IMR-90 (cell line): Measurements from ENCODE around the gene NANOGP8. TPM values are rescaled to one million over a fixed set of nuclear protein-coding genes. Genes with fewer than 3 reads are reported as not detected.

Source experiments
- ATAC-seq: fragments of 200-7000 bp; cut with Tn5 transposase; 2 replicates; pipeline ENCODE4 v1.9.1; 2020; ENCODE audit warnings: low read depth, mild to moderate bottlenecking, moderate library complexity
- BruUV-seq: library from RNA; stranded (reverse); fragments of 400-500 nt; replicated peaks from 2 replicates; lab custom pipeline; 2021; lab: Mats Ljungman, UMichigan
- CTCF ChIA-PET: fragments of 300-600 bp; formaldehyde crosslinking; extraction: SDS; loops from one replicate; lab custom pipeline; 2021; ENCODE audit warnings: antibody characterized with exemption; lab: Yijun Ruan, JAX
- POLR2A ChIA-PET: fragments of 300-600 bp; sonication (Branson Sonifier 250); formaldehyde crosslinking; loops from one replicate; lab custom pipeline; 2022; ENCODE audit warnings: antibody characterized with exemption; ENCODE audit not compliant: unreplicated experiment; lab: Charles Lee
- DNase-seq: peaks from one replicate; pipeline ENCODE4 v3.0.0; 2013
- H2AFZ ChIP-seq: replicated peaks from 2 replicates; pipeline ENCODE3; 2013; ENCODE audit warnings: low read length, mild to moderate bottlenecking; ENCODE audit not compliant: poor library complexity
- H2AK5ac ChIP-seq: 2 replicates; pipeline ENCODE4 v1.6.1; 2013; ENCODE audit warnings: low read depth, low read length, inconsistent platforms
- H2AK9ac ChIP-seq: replicated peaks from 2 replicates; pipeline ENCODE3; 2013; ENCODE audit warnings: mild to moderate bottlenecking, low read depth, low read length, moderate library complexity; ENCODE audit not compliant: poor library complexity
- H2BK120ac ChIP-seq: 2 replicates; pipeline ENCODE4 v1.6.1; 2013; ENCODE audit warnings: low read depth, low read length, inconsistent platforms
- H2BK15ac ChIP-seq: 3 replicates; pipeline ENCODE4 v1.6.1; 2013; ENCODE audit warnings: low read depth, low read length, inconsistent platforms
- H2BK20ac ChIP-seq: 2 replicates; pipeline ENCODE4 v1.6.1; 2013; ENCODE audit warnings: low read depth, mild to moderate bottlenecking, inconsistent platforms, low read length, moderate library complexity
- H2BK5ac ChIP-seq: 2 replicates; pipeline ENCODE4 v1.6.1; 2013; ENCODE audit warnings: mild to moderate bottlenecking, low read depth, low read length, inconsistent platforms; ENCODE audit not compliant: poor library complexity, severe bottlenecking
- H3K14ac ChIP-seq: replicated peaks from 2 replicates; pipeline ENCODE4 v1.6.1; 2013; ENCODE audit warnings: low read depth, low read length, inconsistent platforms
- H3K18ac ChIP-seq: 2 replicates; pipeline ENCODE4 v1.6.1; 2013; ENCODE audit warnings: low read depth, low read length, control low read depth
- H3K23ac ChIP-seq: 2 replicates; pipeline ENCODE4 v1.6.1; 2013; ENCODE audit warnings: low read depth, low read length, inconsistent platforms
- H3K27ac ChIP-seq: 2 replicates; pipeline ENCODE4 v1.5.1; 2013; ENCODE audit warnings: mild to moderate bottlenecking, control low read depth, low read length; ENCODE audit not compliant: insufficient read depth
- H3K27me3 ChIP-seq: 2 replicates; pipeline ENCODE4 v1.6.1; 2013; ENCODE audit warnings: low read length; ENCODE audit not compliant: control insufficient read depth, insufficient read depth
- H3K36me3 ChIP-seq: 2 replicates; pipeline ENCODE4 v1.6.1; 2013; ENCODE audit warnings: low read length, mixed read lengths; ENCODE audit not compliant: control insufficient read depth, insufficient read depth
- H3K4ac ChIP-seq: 2 replicates; pipeline ENCODE4 v1.6.1; 2013; ENCODE audit warnings: low read depth, low read length, inconsistent platforms
- H3K4me1 ChIP-seq: 2 replicates; pipeline ENCODE4 v1.6.1; 2013; ENCODE audit warnings: low read length, mixed read lengths; ENCODE audit not compliant: control insufficient read depth, insufficient read depth
- H3K4me2 ChIP-seq: 2 replicates; pipeline ENCODE4 v1.6.1; 2013; ENCODE audit warnings: low read depth, mild to moderate bottlenecking, control low read depth, low read length, moderate library complexity
- H3K4me3 ChIP-seq: 2 replicates; pipeline ENCODE4 v1.5.1; 2013; ENCODE audit warnings: low read depth, mild to moderate bottlenecking, control low read depth, low read length, moderate library complexity; ENCODE audit not compliant: insufficient read depth
- H3K56ac ChIP-seq: 2 replicates; pipeline ENCODE4 v1.6.1; 2013; ENCODE audit warnings: low read length, inconsistent platforms; ENCODE audit not compliant: insufficient read depth; ENCODE audit errors: extremely low read depth
- H3K79me1 ChIP-seq, 2 experiments: 2 replicates each; pipeline ENCODE4 v1.6.1; 2013; ENCODE audit warnings: low read length in 2 of 2, inconsistent platforms in 1 of 2, low read depth in 1 of 2
- H3K9ac ChIP-seq: 2 replicates; pipeline ENCODE4 v1.6.1; 2013; ENCODE audit warnings: low read depth, low read length, control low read depth
- H3K9me1 ChIP-seq: 2 replicates; pipeline ENCODE4 v1.6.1; 2013; ENCODE audit warnings: low read length, inconsistent platforms; ENCODE audit not compliant: insufficient read depth
- H3K9me3 ChIP-seq: 2 replicates; pipeline ENCODE4 v1.6.1; 2013; ENCODE audit warnings: low read length; ENCODE audit not compliant: control insufficient read depth, insufficient read depth
- H4K20me1 ChIP-seq: 2 replicates; pipeline ENCODE4 v1.6.1; 2013; ENCODE audit warnings: low read length, inconsistent platforms; ENCODE audit not compliant: insufficient read depth
- H4K5ac ChIP-seq: 2 replicates; pipeline ENCODE4 v1.6.1; 2013; ENCODE audit warnings: mild to moderate bottlenecking, low read depth, low read length, control low read depth
- H4K8ac ChIP-seq, 2 experiments: 2 replicates each; pipeline ENCODE4 v1.6.1; 2013; ENCODE audit warnings: low read depth in 2 of 2, low read length in 2 of 2, control low read depth in 1 of 2, inconsistent platforms in 1 of 2
- H4K91ac ChIP-seq: 2 replicates; pipeline ENCODE4 v1.6.1; 2013; ENCODE audit warnings: low read depth, low read length, inconsistent platforms; ENCODE audit not compliant: insufficient read depth
- BHLHE40 ChIP-seq: fragments of 150-350 bp; IDR thresholded peaks from 2 replicates; pipeline ENCODE4 v1.6.1; 2016; ENCODE audit warnings: mild to moderate bottlenecking, low read depth, low read length
- CEBPB ChIP-seq: IDR thresholded peaks from 2 replicates; pipeline ENCODE4 v1.6.1; 2012; ENCODE audit warnings: low read depth, low read length, improper control_type of control experiment
- CHD1 ChIP-seq: IDR thresholded peaks from 2 replicates; pipeline ENCODE4 v1.6.1; 2012; ENCODE audit warnings: low read depth, low read length, improper control_type of control experiment
- CTCF ChIP-seq: conservative IDR thresholded peaks from 2 replicates; pipeline ENCODE4 v1.5.1; 2012; ENCODE audit warnings: mild to moderate bottlenecking, low read depth, low read length, improper control_type of control experiment
- FOS ChIP-seq: fragments of 150-350 bp; IDR thresholded peaks from 2 replicates; pipeline ENCODE4 v1.6.1; 2016; ENCODE audit warnings: low read depth, low read length
- MAFK ChIP-seq: IDR thresholded peaks from 2 replicates; pipeline ENCODE4 v1.6.1; 2012; ENCODE audit warnings: low read depth, low read length, improper control_type of control experiment
- MAZ ChIP-seq: IDR thresholded peaks from 2 replicates; pipeline ENCODE4 v1.6.1; 2012; ENCODE audit warnings: low read depth, mild to moderate bottlenecking, low read length, improper control_type of control experiment, moderate library complexity, borderline replicate concordance
- NFE2L2 ChIP-seq: fragments of 150-350 bp; IDR thresholded peaks from 2 replicates; pipeline ENCODE4 v1.6.1; 2016; ENCODE audit warnings: low read depth, mild to moderate bottlenecking, low read length
- POLR2A ChIP-seq: IDR thresholded peaks from 2 replicates; pipeline ENCODE4 v1.6.1; 2012; ENCODE audit warnings: mild to moderate bottlenecking, low read depth, low read length
- RAD21 ChIP-seq: IDR thresholded peaks from 2 replicates; pipeline ENCODE4 v1.6.1; 2012; ENCODE audit warnings: low read length, improper control_type of control experiment
- RFX5 ChIP-seq: IDR thresholded peaks from 2 replicates; pipeline ENCODE4 v1.8.0; 2012; ENCODE audit warnings: low read depth, mild to moderate bottlenecking, low read length, moderate library complexity
- SMC3 ChIP-seq: fragments of 150-350 bp; IDR thresholded peaks from 2 replicates; pipeline ENCODE4 v1.6.1; 2016; ENCODE audit warnings: low read depth, mild to moderate bottlenecking, antibody characterized with exemption, low read length, moderate library complexity
- USF2 ChIP-seq: fragments of 150-350 bp; IDR thresholded peaks from 2 replicates; pipeline ENCODE4 v1.6.1; 2017; ENCODE audit warnings: mild to moderate bottlenecking, antibody characterized with exemption, low read length, low read depth
- WGBS, 2 experiments: methylation state at CpG; one replicate each; pipeline versions ENCODE4 v1.1.5 to v1.1.7; 2013; ENCODE audit warnings: missing lambda C conversion rate in 2 of 2; ENCODE audit not compliant: insufficient read length in 1 of 2; ENCODE audit errors: extremely low coverage in 2 of 2; 5-methylcytosine and 5-hydroxymethylcytosine counted together
- dilution Hi-C: fragments of 300-500 bp; cut with HindIII; formaldehyde crosslinking; loops from one replicate; pipeline ENCODE4 v1.14.3; 2018; ENCODE audit warnings: low sequenced_read_pairs; ENCODE audit not compliant: unreplicated experiment
- in situ Hi-C: fragments of 300-500 bp; cut with MboI; formaldehyde crosslinking; loops from 3 replicates; pipeline ENCODE4 v1.14.3; 2019; ENCODE audit warnings: low sequenced_read_pairs, inconsistent platforms, mixed read lengths
- intact Hi-C: fragments of 100-400 bp; cut with micrococcal nuclease; formaldehyde crosslinking; loops from 2 replicates; pipeline ENCODE4 v1.10.0; 2022
- polyA plus RNA-seq, 3 experiments: library from polyadenylated mRNA; depleted of rRNA; stranded (reverse); fragments of >200 nt; gene quantifications; 2 replicates each; pipeline ENCODE4 v1.2.3, GENCODE V29; 2012; ENCODE audit warnings: low replicate concordance in 1 of 3
- total RNA-seq: library from RNA; depleted of rRNA; stranded (reverse); fragments of >200 nt; gene quantifications from 2 replicates; pipeline ENCODE4 v1.2.3, GENCODE V29; 2012

NANOGP8 gene
- total and polyA plus RNA-seq, 2 of the 4 experiments (the other 2 are of a cell fraction), result not detected

- BruUV-seq, result no TSS peak
- Histone ChIP-seq H3K23ac (no peak overlapping the region), H3K56ac (no peak overlapping the region), H4K5ac (no peak overlapping the region), H4K8ac (no peak overlapping the region), H3K4me2 (no peak overlapping the region), H2AK9ac (no peak overlapping the region), H3K9me1 (no peaks in the 10 kb centered on the region), H3K18ac (no peak overlapping the region), H3K9ac (no peak overlapping the region), H3K4me1 (peaks cover 2% of the 10 kb centered on the region; the same call in 1 of the 2 replicates), H3K27me3 (no peaks in the 10 kb centered on the region), H2BK20ac (no peak overlapping the region), H4K20me1 (no peaks in the 10 kb centered on the region), H4K91ac (no peak overlapping the region), H3K27ac (no peak overlapping the region), H2BK15ac (no peak overlapping the region), H2AFZ (no peak overlapping the region), H2BK120ac (no peak overlapping the region), H3K9me3 (no peaks in the 10 kb centered on the region), H3K4ac (no peak overlapping the region), H3K14ac (no peak overlapping the region), H2AK5ac (no peak overlapping the region), H2BK5ac (no peak overlapping the region), H3K36me3 (no peaks in the 10 kb centered on the region), H3K4me3 (no peak overlapping the region), H3K79me1 (no peaks in the 10 kb centered on the region)
- TF ChIP-seq RAD21 (no peak), MAFK (no peak), CHD1 (no peak), SMC3 (no peak), FOS (no peak), MAZ (no peak), CEBPB (no peak), CTCF (no peak), RFX5 (no peak), BHLHE40 (no peak), NFE2L2 (no peak), USF2 (no peak), POLR2A (no peak)
- dilution Hi-C loops, result no loop called here
- no CpG with 5 or more reads among the region's 1 CpG for WGBS, 2 experiments
- DNase-seq (no peak), ATAC-seq (no peak)
- in situ Hi-C loops, result no loop called here
- ChIA-PET POLR2A (no interaction called here), CTCF (no interaction called here)
- intact Hi-C loops, result no loop called here
These were observed 42.6 kb upstream of the NANOGP8 start for GRCh38 chr15:35127717-35128116.
